ENCODE measurements around the gene PCDHGA6.
"Not testable (repeated sequence)": the region's sequence is repeated elsewhere in the genome, so short reads cannot be mapped to it uniquely, and the experiment has no call there.

The PCDHGA6 gene

DNA sequence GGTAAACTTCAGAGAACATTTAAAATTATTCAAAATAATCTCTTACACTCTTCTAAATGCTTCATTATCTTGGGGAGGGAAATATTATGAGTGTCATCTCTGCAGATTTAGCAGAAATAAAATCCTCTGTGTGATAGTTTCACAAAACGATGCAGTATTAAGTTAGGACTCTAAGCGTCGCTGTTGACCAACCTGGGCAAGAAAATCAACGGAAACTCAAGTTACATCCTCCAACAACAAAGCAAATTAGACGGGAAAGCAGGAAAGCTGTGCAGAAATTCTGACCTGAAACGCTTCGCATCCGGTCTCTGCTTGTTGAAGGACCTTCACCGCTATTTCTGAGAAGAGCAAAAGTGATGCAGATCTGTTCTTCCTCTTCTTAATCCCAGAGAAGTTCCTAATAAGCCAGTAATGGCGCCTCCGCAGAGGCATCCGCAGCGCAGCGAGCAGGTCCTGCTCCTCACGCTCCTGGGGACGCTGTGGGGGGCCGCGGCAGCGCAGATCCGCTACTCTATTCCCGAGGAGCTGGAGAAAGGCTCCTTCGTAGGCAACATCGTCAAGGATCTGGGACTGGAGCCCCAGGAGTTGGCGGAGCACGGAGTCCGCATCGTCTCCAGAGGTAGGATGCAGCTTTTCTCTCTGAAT, at the start of gene PCDHGA6:
Gene PCDHGA6, plus strand, starts transcription at position 219 of the 645 bp plus-strand sequence. Its CDS starts 193 bp downstream, at position 412.
- DNase-seq: no peak

DNA sequence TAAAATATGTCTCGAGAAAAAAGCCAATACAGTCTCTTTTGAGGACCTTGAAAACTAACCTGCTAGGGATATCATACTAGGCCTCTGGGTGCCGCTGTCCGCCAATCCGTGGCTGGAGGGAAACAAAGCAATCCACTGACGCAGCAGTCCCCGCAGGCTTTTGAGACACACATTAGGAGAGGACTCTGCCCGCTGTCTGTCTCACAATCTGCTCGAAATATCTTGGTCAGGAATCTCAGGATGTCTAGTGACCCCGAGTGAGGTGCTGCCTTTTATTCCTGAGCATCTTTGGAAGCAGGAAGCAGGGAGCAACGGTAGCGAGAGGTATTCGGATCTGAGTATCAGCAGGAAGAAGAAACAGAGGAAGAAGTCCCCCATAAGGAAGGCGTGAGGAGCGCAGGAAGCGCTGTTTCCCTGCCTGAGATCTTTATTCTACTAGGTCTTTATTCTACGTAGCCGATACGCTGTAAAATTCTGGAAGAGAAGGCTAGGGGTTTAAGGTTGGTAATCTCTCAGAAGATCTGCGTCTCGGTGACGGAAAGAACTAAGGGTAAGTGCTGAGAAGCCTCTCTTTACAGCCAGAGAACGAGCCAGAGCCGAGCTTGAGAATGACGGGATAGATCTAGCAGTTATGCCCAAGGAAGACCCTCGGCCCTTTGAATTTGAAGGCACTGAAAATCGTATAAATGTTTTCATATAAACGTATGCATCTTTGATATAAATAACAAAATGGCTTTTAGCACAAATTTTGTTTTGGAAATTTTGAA, 47.4 kb upstream of the PCDHGA6 start:
- peak in 12 of 14 donors; percentile 3 to 68 (median 44) for DNase-seq

DNA sequence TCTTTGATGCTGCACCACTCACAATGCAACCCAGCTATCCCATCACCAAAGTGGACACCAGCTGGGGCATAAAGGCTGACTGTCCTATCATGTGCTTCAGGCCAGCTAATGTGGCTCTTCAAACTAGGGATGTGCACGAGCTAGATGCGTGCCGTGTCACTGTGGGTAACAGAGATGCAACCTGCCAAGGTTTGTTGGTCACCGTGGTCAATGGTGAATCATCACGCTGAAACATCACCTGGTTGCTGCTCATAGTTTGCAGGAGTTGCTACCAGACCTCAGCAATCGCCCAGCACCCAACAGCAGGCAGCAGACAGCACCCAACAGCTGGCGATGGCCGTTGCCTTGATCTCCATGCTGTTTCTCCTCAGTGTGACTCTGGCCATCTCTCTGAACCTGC, 45.5 kb upstream of the PCDHGA6 start:
- no peak for DNase-seq

DNA sequence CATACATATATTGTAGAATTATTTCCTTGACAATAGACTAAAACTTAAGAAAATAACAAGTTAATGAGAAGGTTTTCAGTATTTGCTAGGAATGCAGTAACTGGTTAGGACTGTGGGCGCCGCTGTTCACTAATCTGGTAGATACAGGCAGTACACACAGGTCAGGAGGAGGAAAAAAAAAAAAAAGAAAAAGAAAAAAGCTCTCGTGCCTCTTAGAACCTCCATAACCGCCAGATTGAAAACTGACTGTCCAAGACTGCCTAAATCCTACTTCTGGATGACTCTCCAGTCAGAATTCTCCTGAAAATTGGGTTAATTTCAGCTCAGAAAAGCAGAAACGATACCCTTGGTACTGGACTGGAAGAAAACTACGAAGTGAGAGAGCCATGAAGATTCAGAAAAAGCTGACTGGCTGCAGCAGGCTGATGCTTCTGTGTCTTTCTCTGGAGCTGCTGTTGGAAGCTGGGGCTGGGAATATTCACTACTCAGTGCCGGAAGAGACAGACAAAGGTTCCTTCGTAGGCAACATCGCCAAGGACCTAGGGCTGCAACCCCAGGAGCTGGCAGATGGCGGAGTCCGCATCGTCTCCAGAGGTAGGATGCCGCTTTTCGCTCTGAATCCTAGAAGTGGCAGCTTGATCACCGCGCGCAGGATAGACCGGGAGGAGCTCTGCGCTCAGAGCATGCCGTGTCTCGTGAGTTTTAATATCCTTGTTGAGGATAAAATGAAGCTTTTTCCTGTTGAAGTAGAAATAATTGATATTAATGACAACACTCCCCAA, 43.2 kb upstream of the PCDHGA6 start, which contains the start of gene PCDHGA1:
Gene PCDHGA1, plus strand, starts transcription at position 216 of the 782 bp plus-strand sequence.
- no peak for DNase-seq

DNA sequence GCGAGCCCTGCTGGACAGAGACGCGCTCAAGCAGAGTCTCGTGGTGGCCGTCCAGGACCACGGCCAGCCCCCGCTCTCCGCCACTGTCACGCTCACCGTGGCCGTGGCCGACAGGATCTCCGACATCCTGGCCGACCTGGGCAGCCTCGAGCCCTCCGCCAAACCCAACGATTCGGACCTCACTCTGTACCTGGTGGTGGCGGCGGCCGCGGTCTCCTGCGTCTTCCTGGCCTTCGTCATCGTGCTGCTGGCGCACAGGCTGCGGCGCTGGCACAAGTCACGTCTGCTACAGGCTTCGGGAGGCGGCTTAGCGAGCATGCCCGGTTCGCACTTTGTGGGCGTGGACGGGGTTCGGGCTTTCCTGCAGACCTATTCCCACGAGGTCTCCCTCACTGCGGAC, 41.1 kb upstream of the PCDHGA6 start:
- DNase-seq: not testable (repeated sequence)

DNA sequence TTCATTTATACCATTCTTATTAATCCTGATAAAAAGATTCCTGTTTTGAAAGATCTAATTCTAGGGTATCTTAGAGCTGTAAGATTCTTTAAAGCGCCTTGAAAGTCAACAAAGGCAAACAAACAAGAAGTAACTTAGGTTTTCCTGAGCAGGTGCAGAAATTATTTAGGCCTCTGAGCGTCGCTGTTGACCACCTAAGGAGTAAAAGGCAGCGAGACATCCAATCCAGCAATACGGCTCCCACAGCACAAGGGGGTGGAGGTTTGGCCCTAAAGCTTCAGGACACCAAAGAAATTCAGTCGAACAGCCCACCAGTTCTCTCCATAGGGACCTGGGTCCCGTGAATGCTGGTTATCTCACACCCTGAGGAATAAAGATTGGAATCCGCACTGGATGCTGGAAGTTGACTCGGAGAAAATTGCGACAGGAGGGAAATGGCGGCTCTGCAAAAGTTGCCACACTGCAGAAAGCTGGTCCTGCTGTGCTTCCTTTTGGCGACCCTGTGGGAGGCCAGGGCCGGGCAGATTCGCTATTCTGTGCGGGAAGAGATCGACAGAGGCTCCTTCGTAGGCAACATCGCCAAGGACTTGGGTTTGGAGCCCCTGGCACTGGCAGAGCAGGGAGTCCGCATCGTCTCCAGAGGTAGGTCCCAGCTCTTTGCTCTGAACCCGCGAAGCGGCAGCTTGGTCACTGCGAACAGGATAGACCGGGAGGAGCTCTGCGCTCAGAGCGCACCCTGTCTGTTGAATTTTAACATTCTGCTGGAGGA, 35.0 kb upstream of the PCDHGA6 start, which contains the start of gene PCDHGA2:
Gene PCDHGA2, plus strand, starts transcription at position 223 of the 769 bp plus-strand sequence.
- DNase-seq: no peak

DNA sequence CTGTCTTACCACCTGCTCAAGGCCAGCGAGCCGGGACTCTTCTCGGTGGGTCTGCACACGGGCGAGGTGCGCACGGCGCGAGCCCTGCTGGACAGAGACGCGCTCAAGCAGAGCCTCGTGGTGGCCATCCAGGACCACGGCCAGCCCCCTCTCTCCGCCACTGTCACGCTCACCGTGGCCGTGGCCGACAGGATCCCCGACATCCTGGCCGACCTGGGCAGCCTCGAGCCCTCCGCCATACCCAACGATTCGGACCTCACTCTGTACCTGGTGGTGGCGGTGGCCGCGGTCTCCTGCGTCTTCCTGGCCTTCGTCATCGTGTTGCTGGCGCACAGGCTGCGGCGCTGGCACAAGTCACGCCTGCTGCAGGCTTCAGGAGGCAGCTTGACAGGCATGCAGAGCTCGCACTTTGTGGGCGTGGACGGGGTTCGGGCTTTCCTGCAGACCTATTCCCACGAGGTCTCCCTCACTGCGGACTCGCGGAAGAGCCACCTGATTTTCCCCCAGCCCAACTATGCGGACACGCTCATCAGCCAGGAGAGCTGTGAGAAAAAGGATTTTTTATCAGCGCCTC, 32.8 kb upstream of the PCDHGA6 start:
- DNase-seq: not testable (repeated sequence)

DNA sequence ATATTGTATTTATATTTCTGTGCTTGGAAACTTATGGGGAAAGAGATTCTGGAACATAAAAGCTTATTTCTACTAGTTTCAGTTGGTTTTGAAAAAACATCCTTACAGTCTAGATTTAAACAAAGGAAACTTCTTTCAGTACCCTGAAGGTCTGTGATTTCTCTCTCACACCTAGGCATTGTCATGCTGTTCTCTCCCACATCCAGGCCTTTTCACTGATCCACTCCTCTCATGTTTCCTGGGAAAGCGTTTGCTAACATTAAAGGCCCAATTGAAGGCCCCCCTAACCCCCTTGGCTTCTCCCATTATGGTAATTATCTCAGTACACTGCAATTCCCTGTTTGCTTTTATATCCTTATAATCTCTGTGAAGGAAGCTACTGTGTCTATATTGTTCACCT, 30.9 kb upstream of the PCDHGA6 start:
- no peak for DNase-seq

DNA sequence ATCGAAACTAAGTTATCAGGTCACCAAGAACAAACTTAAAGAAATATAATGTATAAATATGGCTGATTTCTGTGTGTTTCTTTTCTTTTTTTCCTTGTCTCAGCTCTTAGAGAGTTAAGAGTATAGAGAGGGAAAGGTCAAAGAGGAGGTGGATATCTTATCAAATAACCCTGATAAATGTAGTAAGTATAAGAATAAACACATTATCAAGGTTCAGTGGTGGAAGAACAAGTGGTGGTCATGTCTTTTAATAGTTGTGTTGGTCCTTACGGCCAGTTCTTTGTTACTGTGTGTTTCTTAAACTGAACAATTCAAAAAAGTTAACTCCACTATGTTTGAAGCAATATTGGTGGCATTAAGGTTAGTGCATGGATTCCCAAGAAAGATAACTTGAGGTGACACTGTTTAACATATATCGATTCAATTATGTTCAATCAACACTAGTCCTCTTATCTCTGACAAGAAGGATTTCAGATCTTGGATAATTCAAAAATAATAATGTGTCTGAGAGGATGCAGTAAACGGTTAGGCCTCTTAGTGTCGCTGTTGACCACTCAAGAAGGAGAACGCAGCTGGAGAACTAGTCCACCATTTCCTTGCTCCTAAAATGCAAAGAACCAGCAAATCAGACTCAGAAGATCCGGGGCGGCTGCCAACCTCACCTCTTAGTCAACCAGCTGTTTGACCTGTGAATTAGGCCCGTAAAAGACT, 30.3 kb upstream of the PCDHGA6 start, which contains the start of gene PCDHGA3:
Gene PCDHGA3, plus strand, starts transcription at position 588 of the 711 bp plus-strand sequence. CDS start 205 bp downstream, outside the sequence.
- no peak for DNase-seq

DNA sequence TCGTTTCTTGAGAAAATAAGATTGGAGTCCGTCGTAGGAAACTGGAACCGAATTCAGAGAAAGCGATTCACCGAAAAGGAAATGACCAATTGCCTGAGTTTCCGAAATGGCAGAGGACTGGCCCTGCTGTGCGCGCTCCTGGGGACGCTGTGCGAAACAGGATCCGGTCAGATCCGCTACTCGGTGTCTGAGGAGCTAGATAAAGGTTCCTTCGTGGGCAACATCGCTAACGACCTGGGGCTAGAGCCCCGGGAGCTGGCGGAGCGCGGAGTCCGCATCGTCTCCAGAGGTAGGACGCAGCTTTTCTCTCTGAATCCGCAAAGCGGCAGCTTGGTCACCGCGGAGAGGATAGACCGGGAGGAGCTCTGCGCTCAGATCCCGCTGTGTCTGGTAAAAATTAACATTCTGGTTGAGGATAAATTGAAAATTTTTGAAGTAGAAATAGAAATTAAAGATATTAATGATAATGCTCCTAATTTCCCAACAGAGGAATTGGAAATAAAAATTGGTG, 29.7 kb upstream of the PCDHGA6 start:
- DNase-seq: no peak

DNA sequence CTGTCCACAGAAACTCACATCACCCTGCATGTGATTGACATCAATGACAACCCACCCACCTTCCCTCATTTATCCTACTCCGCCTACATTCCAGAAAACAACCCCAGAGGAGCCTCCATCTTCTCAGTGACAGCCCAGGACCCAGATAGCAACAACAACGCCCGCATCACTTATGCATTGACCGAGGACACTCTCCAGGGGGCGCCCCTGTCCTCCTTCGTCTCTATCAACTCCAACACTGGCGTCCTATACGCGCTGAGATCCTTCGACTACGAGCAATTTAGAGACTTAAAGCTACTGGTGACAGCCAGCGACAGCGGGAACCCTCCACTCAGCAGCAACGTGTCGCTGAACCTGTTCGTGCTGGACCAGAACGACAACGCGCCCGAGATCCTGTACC, 28.4 kb upstream of the PCDHGA6 start:
- DNase-seq: no peak

DNA sequence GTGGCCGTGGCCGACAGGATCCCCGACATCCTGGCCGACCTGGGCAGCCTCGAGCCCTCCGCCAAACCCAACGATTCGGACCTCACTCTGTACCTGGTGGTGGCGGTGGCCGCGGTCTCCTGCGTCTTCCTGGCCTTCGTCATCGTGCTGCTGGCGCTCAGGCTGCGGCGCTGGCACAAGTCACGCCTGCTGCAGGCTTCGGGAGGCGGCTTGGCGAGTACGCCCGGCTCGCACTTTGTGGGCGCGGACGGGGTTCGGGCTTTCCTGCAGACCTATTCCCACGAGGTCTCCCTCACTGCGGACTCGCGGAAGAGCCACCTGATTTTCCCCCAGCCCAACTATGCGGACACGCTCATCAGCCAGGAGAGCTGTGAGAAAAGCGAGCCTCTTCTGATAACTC, 27.7 kb upstream of the PCDHGA6 start:
- not testable (repeated sequence) for DNase-seq

DNA sequence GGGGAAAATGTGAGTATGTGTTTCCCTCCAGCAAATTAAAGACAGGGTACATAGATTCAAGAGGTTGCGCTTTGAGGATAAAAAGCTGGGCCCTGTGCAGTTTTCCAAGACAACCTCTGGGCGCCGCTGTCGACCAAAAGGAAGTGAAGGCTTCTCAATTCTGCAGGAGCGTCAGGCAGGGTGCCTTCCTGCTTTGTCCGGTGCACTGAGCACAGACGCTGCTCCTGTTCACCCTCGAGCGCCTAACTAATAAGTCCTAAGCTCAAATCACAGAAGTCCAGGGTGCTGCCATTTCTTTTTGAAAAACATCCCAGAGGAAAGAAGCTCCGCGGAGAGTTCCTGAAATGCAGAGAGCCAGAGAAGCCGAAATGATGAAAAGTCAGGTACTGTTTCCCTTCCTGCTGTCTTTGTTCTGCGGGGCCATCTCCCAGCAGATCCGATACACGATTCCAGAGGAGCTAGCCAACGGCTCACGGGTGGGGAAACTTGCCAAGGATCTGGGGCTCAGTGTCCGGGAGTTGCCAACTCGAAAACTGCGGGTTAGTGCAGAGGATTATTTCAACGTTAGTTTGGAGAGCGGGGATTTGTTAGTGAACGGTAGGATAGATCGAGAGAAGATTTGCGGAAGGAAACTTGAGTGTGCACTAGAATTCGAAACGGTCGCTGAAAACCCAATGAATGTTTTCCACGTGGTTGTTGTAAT, 23.6 kb upstream of the PCDHGA6 start, which contains the start of gene PCDHGB1:
Gene PCDHGB1, plus strand, starts transcription at position 183 of the 703 bp plus-strand sequence. Its CDS starts 162 bp downstream, at position 345.
- DNase-seq: peak in 1 of 14 donors; percentile 9

DNA sequence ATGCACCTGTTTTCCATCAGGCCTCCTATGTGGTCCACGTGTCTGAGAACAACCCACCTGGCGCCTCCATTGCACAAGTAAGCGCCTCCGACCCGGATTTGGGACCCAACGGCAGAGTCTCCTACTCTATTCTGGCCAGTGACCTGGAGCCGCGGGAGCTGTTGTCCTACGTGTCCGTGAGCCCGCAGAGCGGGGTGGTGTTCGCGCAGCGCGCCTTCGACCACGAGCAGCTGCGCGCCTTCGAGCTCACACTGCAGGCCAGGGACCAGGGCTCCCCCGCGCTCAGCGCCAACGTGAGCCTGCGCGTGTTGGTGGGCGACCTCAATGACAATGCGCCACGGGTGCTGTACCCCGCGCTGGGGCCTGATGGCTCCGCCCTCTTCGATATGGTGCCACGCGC, 22.1 kb upstream of the PCDHGA6 start:
- no peak for DNase-seq

DNA sequence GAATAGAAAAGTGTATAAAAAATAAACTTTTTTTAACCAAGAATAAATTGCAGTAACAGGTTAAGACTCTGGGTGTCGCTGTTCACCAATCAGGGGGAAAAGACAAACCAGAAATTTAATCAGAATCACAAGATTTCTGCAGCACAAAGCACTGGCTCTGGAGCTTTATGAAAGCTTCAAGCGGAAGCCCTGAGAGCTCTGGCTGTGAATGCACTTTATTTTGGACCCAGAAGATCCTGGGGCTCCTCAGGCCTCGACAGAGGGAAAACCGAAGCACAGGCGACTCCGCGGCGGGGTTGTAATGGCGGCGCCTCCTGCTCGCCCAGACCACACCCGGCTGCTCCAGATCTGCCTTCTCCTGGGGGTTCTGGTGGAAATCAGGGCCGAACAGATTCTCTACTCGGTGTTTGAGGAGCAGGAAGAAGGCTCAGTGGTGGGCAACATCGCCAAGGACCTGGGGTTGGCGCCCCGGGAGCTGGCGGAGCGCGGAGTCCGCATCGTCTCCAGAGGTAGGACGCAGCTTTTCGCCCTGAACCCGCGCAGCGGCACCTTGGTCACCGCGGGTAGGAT, 18.7 kb upstream of the PCDHGA6 start, which contains the start of gene PCDHGA4:
Gene PCDHGA4, plus strand, starts transcription at position 122 of the 570 bp plus-strand sequence. Its CDS starts 87 bp downstream, at position 209.
- no peak for DNase-seq

DNA sequence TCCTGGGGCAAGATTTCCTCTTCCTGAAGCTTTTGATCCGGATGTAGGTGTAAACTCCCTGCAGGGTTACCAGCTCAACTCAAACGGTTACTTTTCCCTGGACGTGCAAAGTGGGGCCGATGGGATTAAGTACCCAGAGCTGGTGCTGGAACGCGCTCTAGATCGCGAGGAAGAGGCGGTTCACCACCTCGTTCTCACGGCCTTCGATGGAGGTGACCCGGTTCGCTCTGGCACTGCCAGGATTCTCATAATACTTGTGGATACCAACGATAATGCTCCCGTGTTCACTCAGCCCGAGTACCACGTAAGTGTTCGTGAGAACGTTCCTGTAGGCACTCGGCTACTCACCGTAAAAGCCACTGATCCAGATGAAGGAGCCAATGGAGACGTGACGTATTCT, 18.1 kb upstream of the PCDHGA6 start:
- no peak for DNase-seq

DNA sequence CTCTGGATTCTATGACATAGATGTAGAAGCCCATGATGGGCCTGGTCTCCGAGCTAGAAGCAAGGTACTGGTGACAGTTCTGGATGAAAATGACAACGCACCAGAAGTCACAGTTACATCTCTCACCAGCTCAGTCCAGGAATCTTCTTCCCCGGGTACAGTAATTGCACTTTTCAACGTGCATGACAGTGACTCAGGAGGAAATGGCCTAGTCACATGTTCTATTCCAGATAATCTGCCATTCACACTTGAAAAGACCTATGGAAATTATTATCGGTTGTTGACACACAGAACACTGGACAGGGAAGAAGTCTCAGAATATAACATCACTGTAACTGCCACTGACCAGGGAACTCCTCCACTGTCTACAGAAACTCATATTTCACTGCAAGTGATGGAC, 17.6 kb upstream of the PCDHGA6 start:
- DNase-seq: no peak

DNA sequence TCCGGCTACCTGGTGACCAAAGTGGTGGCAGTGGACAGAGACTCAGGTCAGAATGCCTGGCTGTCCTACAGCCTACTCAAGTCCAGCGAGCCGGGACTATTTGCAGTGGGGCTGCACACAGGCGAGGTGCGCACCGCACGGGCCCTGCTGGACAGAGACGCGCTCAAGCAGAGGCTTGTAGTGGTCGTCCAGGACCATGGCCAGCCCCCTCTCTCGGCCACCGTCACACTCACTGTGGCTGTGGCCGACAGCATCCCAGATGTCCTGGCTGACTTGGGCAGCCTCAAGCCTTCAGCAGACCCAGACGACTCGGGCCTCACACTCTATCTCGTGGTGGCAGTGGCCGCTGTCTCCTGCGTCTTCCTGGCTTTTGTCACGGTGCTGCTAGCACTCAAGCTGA, 16.7 kb upstream of the PCDHGA6 start:
- DNase-seq: no peak

DNA sequence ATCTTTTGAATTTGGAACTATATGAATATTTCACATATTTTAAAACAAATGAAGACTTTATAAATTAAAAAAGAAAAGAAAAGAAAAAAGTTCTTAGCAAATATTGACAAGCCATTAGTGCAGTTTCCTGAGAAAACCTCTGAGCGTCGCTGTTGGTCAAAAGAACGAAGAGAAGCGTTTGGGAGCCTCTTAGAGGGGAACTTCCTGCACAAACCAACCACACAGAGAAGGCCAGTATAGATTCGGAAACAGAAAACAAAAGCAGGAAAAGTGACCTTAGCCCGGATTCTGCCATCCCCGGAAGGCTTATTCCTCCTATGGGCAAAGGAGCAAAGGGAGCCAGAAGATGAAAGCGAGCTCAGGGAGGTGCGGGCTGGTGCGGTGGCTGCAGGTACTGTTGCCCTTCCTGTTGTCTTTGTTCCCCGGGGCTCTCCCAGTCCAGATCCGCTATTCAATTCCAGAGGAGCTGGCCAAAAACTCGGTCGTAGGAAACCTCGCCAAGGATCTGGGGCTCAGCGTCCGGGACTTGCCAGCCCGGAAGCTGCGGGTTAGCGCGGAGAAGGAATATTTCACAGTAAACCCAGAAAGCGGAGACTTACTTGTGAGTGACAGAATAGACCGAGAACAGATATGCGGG, 13.8 kb upstream of the PCDHGA6 start, which contains the start of gene PCDHGB2:
Gene PCDHGB2, plus strand, starts transcription at position 205 of the 637 bp plus-strand sequence. Its CDS starts 142 bp downstream, at position 347.
- no peak for DNase-seq
